Measurements from ENCODE around the gene CDK7. TPM values are rescaled to one million over a fixed set of nuclear protein-coding genes. Genes with fewer than 3 reads are reported as not detected.

The CDK7 gene
- polyA plus RNA-seq, 1 experiment: 153 TPM

DNA sequence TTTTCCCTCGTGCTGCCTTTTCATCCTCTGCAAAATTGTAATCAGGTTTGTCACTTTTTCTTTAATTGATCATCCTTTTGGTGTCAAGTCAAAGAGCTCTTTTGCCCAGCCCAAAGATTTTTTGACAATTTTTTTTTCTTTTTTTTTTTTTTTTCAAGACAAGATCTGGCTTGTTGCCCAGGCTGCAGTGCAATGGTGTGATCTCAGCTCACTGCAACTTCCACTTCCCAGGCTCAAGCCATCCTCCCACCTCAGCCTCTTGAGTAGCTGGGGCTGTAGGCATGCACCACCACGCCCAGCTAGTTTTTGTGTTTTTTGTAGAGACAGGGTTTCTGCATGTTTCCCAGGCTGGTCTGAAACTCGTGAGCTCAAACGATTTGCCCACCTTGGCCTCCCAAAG, 36.7 kb downstream of the CDK7 start:
- peak overlapping the region; percentile 48 for H3K27ac ChIP-seq (ENCODE audit: low read depth, low read length)
- CTCF ChIA-PET: interaction anchor here (0.7 to 2.0 kb wide), 4 partner anchors 36 to 228 kb away, joined by 3 to 11 read pairs (median 8); partner anchors contain the start of gene SLC30A5
- POLR2A ChIA-PET: interaction anchor here (0.6 to 0.7 kb wide), 2 partner anchors 23 to 37 kb away, joined by 4 read pairs; partner anchors contain the start of gene CDK7

DNA sequence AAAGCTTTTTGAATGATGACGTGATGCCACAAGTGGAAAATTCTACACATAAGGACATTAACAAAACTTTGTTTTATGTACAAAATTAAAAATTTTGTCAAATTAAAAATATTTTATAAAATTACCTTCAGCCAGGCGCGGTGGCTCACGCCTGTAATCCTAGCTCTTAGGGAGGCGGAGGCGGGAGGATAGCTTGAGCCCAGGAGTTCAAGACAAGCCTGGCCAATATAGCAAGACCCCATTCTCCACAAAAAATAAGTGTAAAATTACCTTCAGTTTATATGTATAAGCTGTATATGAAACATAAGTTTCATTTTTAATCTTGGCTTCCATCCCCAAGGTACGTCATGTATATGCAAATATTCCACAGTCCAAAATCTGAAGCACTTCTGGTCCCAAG, 40.9 kb downstream of the CDK7 start:
- no peak overlapping the region for H3K4me3 ChIP-seq (ENCODE audit: low read depth, low read length)
- ChIA-PET POLR2A (interaction anchor here (1.3 kb wide), 1 partner anchor 14 kb away, joined by 3 read pairs; no protein-coding TSS in a partner anchor), CTCF (no interaction called here)
- H3K27ac ChIP-seq (ENCODE audit: low read depth, low read length): no peak overlapping the region
- no peak for TF ChIP-seq CTCF (IDR thresholded peaks at IDR 0.05; ENCODE audit: low read depth, low read length)
- H3K27me3 ChIP-seq (ENCODE audit: control insufficient read depth, insufficient read depth, low read length): no peaks in the 10 kb centered on the region
- no peaks in the 10 kb centered on the region for H3K9me3 ChIP-seq (ENCODE audit: control insufficient read depth, insufficient read depth, low read length)
- DNase-seq (ENCODE audit: low read depth, low spot score): no peak

More for the DNA sequence above, 36.7 kb downstream of the CDK7 start:
- no peak for TF ChIP-seq CTCF (IDR thresholded peaks at IDR 0.05; ENCODE audit: low read depth, low read length)
- H3K4me3 ChIP-seq (ENCODE audit: low read depth, low read length): no peak overlapping the region
- H3K27me3 ChIP-seq (ENCODE audit: control insufficient read depth, insufficient read depth, low read length): no peaks in the 10 kb centered on the region
- no peak for DNase-seq (ENCODE audit: low read depth, low spot score)
- no peaks in the 10 kb centered on the region for H3K9me3 ChIP-seq (ENCODE audit: control insufficient read depth, insufficient read depth, low read length)

DNA sequence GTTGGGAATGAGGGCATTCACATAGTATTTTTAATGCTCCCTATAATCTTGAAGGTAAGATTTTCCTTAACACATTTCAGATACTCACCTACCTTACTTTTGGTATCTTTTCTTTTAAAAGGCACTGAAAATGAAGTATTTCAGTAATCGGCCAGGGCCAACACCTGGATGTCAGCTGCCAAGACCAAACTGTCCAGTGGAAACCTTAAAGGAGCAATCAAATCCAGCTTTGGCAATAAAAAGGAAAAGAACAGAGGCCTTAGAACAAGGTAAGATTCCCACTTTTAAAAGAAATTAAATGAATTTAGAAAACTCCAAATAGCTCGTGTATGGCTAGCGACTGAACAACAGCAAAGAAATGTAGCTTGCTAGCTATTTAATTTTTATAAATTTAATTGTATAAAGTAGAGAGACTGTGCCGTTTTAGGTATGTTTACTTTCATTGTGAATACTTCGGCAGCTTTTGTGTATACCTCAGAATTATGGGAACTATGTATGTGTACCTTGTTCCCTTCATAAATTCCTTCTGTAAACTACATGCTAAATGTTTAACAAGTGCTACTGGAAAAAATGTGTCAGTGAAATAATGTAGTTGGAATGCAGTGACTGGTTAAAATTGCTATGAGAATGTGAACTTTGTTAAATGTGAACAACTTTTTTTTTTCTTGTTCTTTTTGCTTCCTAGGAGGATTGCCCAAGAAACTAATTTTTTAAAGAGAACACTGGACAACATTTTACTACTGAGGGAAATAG, 41.9 kb downstream of the CDK7 start:
- Histone ChIP-seq H3K27me3 (ENCODE audit: control insufficient read depth, insufficient read depth, low read length) (no peaks in the 10 kb centered on the region), H3K9me3 (ENCODE audit: control insufficient read depth, insufficient read depth, low read length) (no peaks in the 10 kb centered on the region), H3K4me3 (ENCODE audit: low read depth, low read length) (no peak overlapping the region), H3K27ac (ENCODE audit: low read depth, low read length) (peak overlapping the region; percentile 21)
- no peak for TF ChIP-seq CTCF (IDR thresholded peaks at IDR 0.05; ENCODE audit: low read depth, low read length)
- ChIA-PET CTCF (interaction anchor here (0.5 kb wide), 1 partner anchor 26 kb away, joined by 4 read pairs; no protein-coding TSS in a partner anchor), POLR2A (interaction anchor here (1.3 kb wide), 1 partner anchor 16 kb away, joined by 3 read pairs; no protein-coding TSS in a partner anchor)
- DNase-seq (ENCODE audit: low read depth, low spot score): no peak

GRCh38 chr5:69279517-69279916, 44.8 kb downstream of the CDK7 start:
- H3K4me3 ChIP-seq (ENCODE audit: low read depth, low read length): no peak overlapping the region
- H3K27me3 ChIP-seq (ENCODE audit: control insufficient read depth, insufficient read depth, low read length): no peaks in the 10 kb centered on the region
- no peak overlapping the region for H3K27ac ChIP-seq (ENCODE audit: low read depth, low read length)
- TF ChIP-seq CTCF (IDR thresholded peaks at IDR 0.05; ENCODE audit: low read depth, low read length): no peak
- POLR2A ChIA-PET: no interaction called here
- H3K9me3 ChIP-seq (ENCODE audit: control insufficient read depth, insufficient read depth, low read length): no peaks in the 10 kb centered on the region
- DNase-seq (ENCODE audit: low read depth, low spot score): no peak
- CTCF ChIA-PET: no interaction called here

DNA sequence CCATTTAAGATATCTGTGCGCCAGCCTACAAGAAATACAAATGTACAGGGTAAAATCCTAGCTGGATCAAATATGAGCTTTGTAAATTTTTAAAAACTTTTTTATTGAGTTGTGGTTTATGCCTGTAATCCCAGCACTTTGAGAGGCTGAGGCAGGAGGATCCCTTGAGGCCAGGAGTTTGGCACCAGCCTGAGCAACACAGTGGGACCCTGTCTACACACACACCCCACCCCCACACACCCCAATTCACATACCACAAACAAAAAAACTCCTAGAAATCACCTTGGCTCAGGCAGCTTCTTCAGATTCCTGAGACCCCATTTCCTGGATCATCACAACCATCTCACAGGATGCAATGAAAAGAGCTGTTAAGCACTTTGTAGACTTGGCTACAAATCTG, 46.4 kb downstream of the CDK7 start:
- TF ChIP-seq CTCF (IDR thresholded peaks at IDR 0.05; ENCODE audit: low read depth, low read length): no peak
- Histone ChIP-seq H3K4me3 (ENCODE audit: low read depth, low read length) (no peak overlapping the region), H3K27me3 (ENCODE audit: control insufficient read depth, insufficient read depth, low read length) (no peaks in the 10 kb centered on the region), H3K27ac (ENCODE audit: low read depth, low read length) (no peak overlapping the region), H3K9me3 (ENCODE audit: control insufficient read depth, insufficient read depth, low read length) (no peaks in the 10 kb centered on the region)
- POLR2A ChIA-PET: no interaction called here
- CTCF ChIA-PET: interaction anchor here (2.7 kb wide), 1 partner anchor 53 kb away, joined by 12 read pairs; no protein-coding TSS in a partner anchor
- no peak for DNase-seq (ENCODE audit: low read depth, low spot score)

All from AG04450 (cell line).